GM12891 (cell line): ENCODE data around the gene DNAH5.

Source experiments
- PAX5 ChIP-seq: IDR thresholded peaks from 2 replicates; pipeline ENCODE4 v1.6.1; 2011; ENCODE audit warnings: low read length, moderate library complexity, mild to moderate bottlenecking; ENCODE audit not compliant: insufficient read depth, severe bottlenecking
- POLR2A ChIP-seq: IDR thresholded peaks from 2 replicates; pipeline ENCODE4 v1.6.1; 2011; ENCODE audit warnings: low read depth, low read length, control low read depth
- POLR2AphosphoS5 ChIP-seq: IDR thresholded peaks from 2 replicates; pipeline ENCODE4 v1.6.1; 2011; ENCODE audit warnings: low read depth, low read length, control low read depth
- POU2F2 ChIP-seq: IDR thresholded peaks from 2 replicates; pipeline ENCODE4 v1.6.1; 2011; ENCODE audit warnings: low read depth, mild to moderate bottlenecking, control low read depth, low read length, moderate library complexity
- SPI1 ChIP-seq: IDR thresholded peaks from 2 replicates; pipeline ENCODE4 v1.6.1; 2011; ENCODE audit warnings: low read depth, low read length, control low read depth
- TAF1 ChIP-seq: IDR thresholded peaks from 2 replicates; pipeline ENCODE4 v1.6.1; 2011; ENCODE audit warnings: low read depth, low read length, control low read depth

DNA sequence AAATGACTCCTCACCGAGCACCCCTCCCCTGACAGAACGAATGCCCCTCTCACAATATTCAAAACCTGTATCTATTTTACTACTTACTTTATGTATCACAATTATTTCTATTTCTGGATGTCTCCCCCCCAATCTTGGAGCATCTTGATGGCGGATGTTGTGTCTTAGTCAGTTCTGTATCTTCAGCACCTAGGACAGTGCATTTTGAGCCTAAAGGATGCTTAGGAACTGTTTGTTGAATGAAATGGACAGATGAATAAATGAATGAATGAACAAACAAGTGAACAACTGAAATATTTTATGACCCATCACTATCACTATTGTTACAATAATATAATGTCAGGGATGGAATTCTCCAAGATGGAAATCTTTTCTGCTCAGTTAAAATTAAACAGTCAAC is 295.7 kb downstream of the DNAH5 start:
- TF ChIP-seq SPI1 (no peak), POLR2A (no peak), PAX5 (no peak), POLR2AphosphoS5 (no peak), TAF1 (no peak), POU2F2 (no peak)
